ENCODE measurements around the gene SCG2. TPM values are rescaled to one million over a fixed set of nuclear protein-coding genes. Genes with fewer than 3 reads are reported as not detected.
A peak's percentile ranks its signal among the peaks of the same experiment; 100 is the strongest.

The SCG2 gene
- total RNA-seq, 1 donor from 2014 or later, result 2.0 TPM

DNA sequence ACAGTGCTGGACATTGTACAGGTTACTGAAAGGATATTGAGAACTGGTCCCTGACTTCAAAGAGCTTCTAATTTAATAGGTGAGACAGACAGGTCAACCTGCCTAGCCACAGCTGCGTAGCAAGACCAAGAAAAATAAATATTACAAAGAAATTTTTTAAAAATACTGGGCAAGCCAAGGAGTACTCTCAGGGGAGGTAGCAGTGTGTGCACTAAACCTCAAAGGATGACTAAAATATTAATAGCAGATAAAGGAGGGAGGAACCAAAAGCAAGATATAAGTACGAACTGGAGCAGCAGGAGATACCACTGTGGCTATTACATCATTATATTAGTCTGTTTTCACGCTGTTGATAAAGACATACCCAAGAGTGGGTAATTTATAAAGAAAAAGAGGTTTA is 14.9 kb downstream of the SCG2 start:
- Mint-ChIP-seq H3K4me3 (no peak overlapping the region), H3K9me3 (no peaks in the 10 kb centered on the region), H3K27ac (no peak overlapping the region), H3K27me3 (ENCODE audit: low read depth) (no peaks in the 10 kb centered on the region), H3K36me3 (no peaks in the 10 kb centered on the region), H3K4me1 (no peaks in the 10 kb centered on the region)
- no peak for TF ChIP-seq CTCF (IDR thresholded peaks at IDR 0.05; ENCODE audit: unreplicated experiment)
- DNase-seq (ENCODE audit: low spot score in 2 of 2, unreplicated experiment in 2 of 2), result no peak

GRCh38 chr2:223586261-223586660 is 15.9 kb downstream of the SCG2 start:
- Mint-ChIP-seq H3K4me1 (peaks cover 2% of the 10 kb centered on the region), H3K4me3 (no peak overlapping the region), H3K9me3 (no peaks in the 10 kb centered on the region), H3K36me3 (no peaks in the 10 kb centered on the region), H3K27me3 (ENCODE audit: low read depth) (no peaks in the 10 kb centered on the region), H3K27ac (no peak overlapping the region)
- no peak for TF ChIP-seq CTCF (IDR thresholded peaks at IDR 0.05; ENCODE audit: unreplicated experiment)
- DNase-seq (ENCODE audit: low spot score in 2 of 2, unreplicated experiment in 2 of 2), result no peak

DNA sequence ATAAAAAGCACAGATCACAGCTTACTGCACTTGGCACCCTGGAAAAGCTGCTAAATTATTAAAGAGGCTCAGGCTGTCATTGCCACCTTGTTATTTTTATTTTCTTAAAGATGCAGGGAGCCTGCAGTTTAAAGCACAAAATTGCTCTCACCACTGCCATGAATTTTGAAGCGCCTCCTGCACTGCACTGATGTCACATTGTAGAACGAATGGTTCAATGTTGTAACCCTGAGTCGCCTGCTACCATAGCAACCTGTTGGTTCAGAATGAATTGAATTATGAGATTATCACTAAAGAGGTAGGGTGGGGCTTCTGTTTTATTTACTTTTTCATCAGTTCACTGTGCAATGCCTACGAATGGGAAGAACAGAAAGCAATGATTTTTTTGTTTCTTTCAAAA is 16.5 kb downstream of the SCG2 start:
- Mint-ChIP-seq H3K36me3 (no peaks in the 10 kb centered on the region), H3K4me1 (peaks cover 7% of the 10 kb centered on the region), H3K9me3 (no peaks in the 10 kb centered on the region), H3K27ac (no peak overlapping the region), H3K27me3 (ENCODE audit: low read depth) (no peaks in the 10 kb centered on the region), H3K4me3 (no peak overlapping the region)
- TF ChIP-seq CTCF (IDR thresholded peaks at IDR 0.05; ENCODE audit: unreplicated experiment), result no peak
- DNase-seq (ENCODE audit: low spot score in 2 of 2, unreplicated experiment in 2 of 2), result no peak

DNA sequence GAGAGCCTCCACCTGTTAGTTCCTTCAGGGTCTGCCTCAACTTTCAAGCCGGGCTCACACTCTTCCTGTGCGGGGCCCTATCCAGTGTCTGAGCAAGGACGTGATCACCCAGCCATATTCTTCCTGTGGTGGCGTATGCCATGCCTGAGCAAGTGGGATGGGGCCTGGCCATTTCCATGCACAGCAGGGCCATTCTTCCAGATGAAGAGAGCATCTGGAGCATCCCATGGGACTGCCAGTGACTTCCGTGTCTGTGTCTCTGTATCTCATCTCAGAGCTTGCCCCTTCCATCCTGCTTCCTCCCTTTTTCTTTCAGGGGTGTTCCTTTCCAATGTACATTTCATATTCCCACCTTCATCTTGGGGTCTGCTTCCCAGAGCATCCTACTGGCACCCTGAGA is 20.2 kb downstream of the SCG2 start:
- H3K4me1 Mint-ChIP-seq, result peaks cover 10% of the 10 kb centered on the region
- TF ChIP-seq CTCF (IDR thresholded peaks at IDR 0.05; ENCODE audit: unreplicated experiment), result no peak
- no peaks in the 10 kb centered on the region for H3K36me3 Mint-ChIP-seq
- no peaks in the 10 kb centered on the region for H3K27me3 Mint-ChIP-seq (ENCODE audit: low read depth)
- H3K27ac Mint-ChIP-seq, result peak overlapping the region; percentile 76
- no peak overlapping the region for H3K4me3 Mint-ChIP-seq
- H3K9me3 Mint-ChIP-seq, result no peaks in the 10 kb centered on the region
- no peak for DNase-seq (ENCODE audit: low spot score in 2 of 2, unreplicated experiment in 2 of 2)

DNA sequence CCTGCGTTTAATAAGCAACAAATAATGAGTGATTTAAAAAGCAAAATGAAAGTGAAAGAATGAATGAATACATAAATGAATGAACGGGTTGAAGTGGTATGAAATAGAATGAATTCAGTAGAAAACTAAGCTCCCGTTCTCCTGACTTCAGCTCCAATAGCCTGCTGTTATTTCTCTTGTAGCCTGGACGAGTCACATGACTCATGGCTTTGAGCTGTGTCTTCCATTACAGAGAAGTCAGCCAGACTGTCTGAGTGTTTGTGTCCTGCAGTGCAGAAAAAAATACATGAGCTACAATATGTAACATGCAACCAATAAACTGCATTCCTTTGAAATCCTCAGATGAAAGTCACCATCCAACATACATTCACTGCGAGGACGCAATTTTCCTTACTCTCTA is 21.2 kb downstream of the SCG2 start:
- Mint-ChIP-seq H3K4me3 (peak overlapping the region; percentile 30), H3K36me3 (no peaks in the 10 kb centered on the region), H3K27me3 (ENCODE audit: low read depth) (no peaks in the 10 kb centered on the region), H3K9me3 (no peaks in the 10 kb centered on the region), H3K4me1 (peaks cover 10% of the 10 kb centered on the region), H3K27ac (peak overlapping the region; percentile 71)
- no peak for DNase-seq (ENCODE audit: low spot score in 2 of 2, unreplicated experiment in 2 of 2)
- no peak for TF ChIP-seq CTCF (IDR thresholded peaks at IDR 0.05; ENCODE audit: unreplicated experiment)

GRCh38 chr2:223578846-223579245 is 23.3 kb downstream of the SCG2 start:
- Mint-ChIP-seq H3K27me3 (ENCODE audit: low read depth) (peaks cover 5% of the 10 kb centered on the region), H3K9me3 (no peaks in the 10 kb centered on the region), H3K27ac (no peak overlapping the region), H3K4me3 (no peak overlapping the region), H3K4me1 (peaks cover 10% of the 10 kb centered on the region), H3K36me3 (no peaks in the 10 kb centered on the region)
- no peak for DNase-seq (ENCODE audit: low spot score in 2 of 2, unreplicated experiment in 2 of 2)
- TF ChIP-seq CTCF (IDR thresholded peaks at IDR 0.05; ENCODE audit: unreplicated experiment), result no peak

All from mesothelial cell of epicardium (in vitro differentiated cells).